B cell (primary cell): ENCODE measurements around the gene HS1BP3. TPM values are rescaled to one million over a fixed set of nuclear protein-coding genes. Genes with fewer than 3 reads are reported as not detected.
A peak's percentile ranks its signal among the peaks of the same experiment; 100 is the strongest.

Experiments used
- ATAC-seq: fragments of 200-7000 bp; cut with Tn5 transposase; one replicate; pipeline ENCODE4 v1.10.0; 2021; ENCODE audit warnings: low read depth, mild to moderate bottlenecking, moderate number of reproducible peaks, moderate library complexity
- CTCF ChIA-PET: fragments of 350-600 bp; sonication (Branson Sonifier 250); formaldehyde crosslinking; loops from one replicate; lab custom pipeline; 2021; ENCODE audit warnings: antibody characterized with exemption, inconsistent platforms; lab: Charles Lee
- POLR2A ChIA-PET: fragments of 350-600 bp; sonication (Branson Sonifier 250); formaldehyde crosslinking; loops from one replicate; lab custom pipeline; 2021; ENCODE audit warnings: antibody characterized with exemption; lab: Charles Lee
- DNase-seq: peaks from one replicate; pipeline ENCODE4 v3.0.0; 2013
- H2AFZ ChIP-seq: 2 replicates; pipeline ENCODE4 v1.6.1; 2012; ENCODE audit warnings: mild to moderate bottlenecking, low read depth, low read length; ENCODE audit not compliant: insufficient read depth, poor library complexity, severe bottlenecking
- H3K27ac ChIP-seq, 2 donors: 1 replicate in 1 of 2; 2 replicates in 1 of 2; pipeline ENCODE4 v1.5.1; 2012 to 2013; ENCODE audit warnings: low read length in 2 of 2, mild to moderate bottlenecking in 2 of 2, moderate library complexity in 1 of 2
- H3K27me3 ChIP-seq, 4 experiments: fragments of 200-600 bp in 1 of 4; sonication (generic) in 1 of 4; replicated peaks in 1 of 4; 1 replicate in 2 of 4; 2 replicates in 2 of 4; pipeline versions ENCODE4 v1.6.1 to v1.7.0; 2013 to 2016; ENCODE audit warnings: low read length in 3 of 4, mild to moderate bottlenecking in 2 of 4, mixed read lengths in 1 of 4, moderate library complexity in 1 of 4; ENCODE audit not compliant: insufficient read depth in 4 of 4, control insufficient read depth in 3 of 4; ENCODE audit errors: control extremely low read depth in 1 of 4
- H3K36me3 ChIP-seq, 2 experiments: replicated peaks in 1 of 2; 1 replicate in 1 of 2; 2 replicates in 1 of 2; pipeline versions ENCODE4 v1.6.1 to v1.7.1; 2013; ENCODE audit warnings: low read length in 1 of 2; ENCODE audit not compliant: insufficient read depth in 2 of 2, control insufficient read depth in 1 of 2; ENCODE audit errors: control extremely low read depth in 1 of 2, extremely low read depth in 1 of 2
- H3K4me1 ChIP-seq, 2 donors: fragments of 200-600 bp in 1 of 2; sonication (generic) in 1 of 2; 1 replicate in 1 of 2; 2 replicates in 1 of 2; pipeline versions ENCODE4 v1.5.1 to v1.6.1; 2013 to 2017; ENCODE audit warnings: low read length in 2 of 2; ENCODE audit not compliant: control insufficient read depth in 2 of 2, insufficient read depth in 2 of 2
- H3K4me2 ChIP-seq: replicated peaks from 2 replicates; pipeline ENCODE3; 2012; ENCODE audit warnings: mild to moderate bottlenecking, low read depth, low read length; ENCODE audit not compliant: poor library complexity, severe bottlenecking
- H3K4me3 ChIP-seq, 5 experiments: fragments of 200-600 bp in 1 of 5; sonication (generic) in 1 of 5; 1 replicate in 3 of 5; 2 replicates in 2 of 5; pipeline versions ENCODE4 v1.5.1 to v1.7.0; 2011 to 2016; ENCODE audit warnings: low read length in 4 of 5, mild to moderate bottlenecking in 4 of 5, low read depth in 2 of 5, control low read depth in 1 of 5, moderate library complexity in 1 of 5; ENCODE audit not compliant: insufficient read depth in 1 of 5; ENCODE audit errors: control extremely low read depth in 1 of 5, extremely low read depth in 1 of 5
- H3K79me2 ChIP-seq: fragments of 200-600 bp; sonication (generic); one replicate; pipeline ENCODE4 v1.6.0; 2016; ENCODE audit warnings: low read length; ENCODE audit not compliant: control insufficient read depth, insufficient read depth
- H3K9ac ChIP-seq: fragments of 200-600 bp; sonication (generic); 2 replicates; pipeline ENCODE4 v1.6.1; 2017; ENCODE audit warnings: mild to moderate bottlenecking, low read length, moderate library complexity
- H3K9me3 ChIP-seq, 3 donors: one replicate each; pipeline versions ENCODE4 v1.6.1 to v1.7.1; 2013; ENCODE audit warnings: low read length in 2 of 3; ENCODE audit not compliant: control insufficient read depth in 2 of 3, insufficient read depth in 1 of 3; ENCODE audit errors: control extremely low read depth in 1 of 3
- H4K20me1 ChIP-seq: 2 replicates; pipeline ENCODE4 v1.6.0; 2012; ENCODE audit warnings: mild to moderate bottlenecking, low read length; ENCODE audit not compliant: insufficient read depth, control insufficient read depth, poor library complexity, severe bottlenecking
- H3K27ac Mint-ChIP-seq: one replicate; pipeline ENCODE4 v1.8.0; 2021; ENCODE audit warnings: mixed read lengths
- H3K27me3 Mint-ChIP-seq: one replicate; pipeline ENCODE4 v1.8.0; 2021; ENCODE audit warnings: mixed read lengths
- H3K4me1 Mint-ChIP-seq: one replicate; pipeline ENCODE4 v1.8.0; 2021; ENCODE audit warnings: mixed read lengths
- H3K4me3 Mint-ChIP-seq: one replicate; pipeline ENCODE4 v1.8.0; 2021; ENCODE audit warnings: mixed read lengths
- H3K9me3 Mint-ChIP-seq: one replicate; pipeline ENCODE4 v1.8.0; 2022; ENCODE audit warnings: mixed read lengths; ENCODE audit not compliant: insufficient read depth
- CTCF ChIP-seq: fragments of 200-600 bp; IDR thresholded peaks from one replicate; pipeline ENCODE4 v1.8.0; 2022; ENCODE audit warnings: antibody characterized with exemption, mild to moderate bottlenecking
- EZH2 ChIP-seq: IDR thresholded peaks from 2 replicates; pipeline ENCODE4 v1.6.1; 2012; ENCODE audit warnings: borderline replicate concordance, low read depth, mild to moderate bottlenecking, moderate library complexity, low read length; ENCODE audit not compliant: insufficient read depth, poor library complexity, severe bottlenecking
- WGBS: methylation state at CpG from one replicate; pipeline ENCODE4 v1.1.5; 2013; ENCODE audit warnings: missing lambda C conversion rate; ENCODE audit not compliant: insufficient coverage; 5-methylcytosine and 5-hydroxymethylcytosine counted together
- intact Hi-C: fragments of 100-400 bp; cut with micrococcal nuclease; formaldehyde crosslinking; loops from one replicate; pipeline ENCODE4 v1.10.0; 2022
- polyA plus RNA-seq: library from polyadenylated mRNA; depleted of rRNA; stranded (reverse); fragments of >200 nt; gene quantifications from 2 replicates; pipeline ENCODE4 v1.2.3, GENCODE V29; 2012
- total RNA-seq, 2 donors: library from RNA; stranded (reverse); fragments of 120-200 nt in 1 of 2; gene quantifications; 1 replicate in 1 of 2; 2 replicates in 1 of 2; pipeline versions ENCODE4 v1.2.3 to v1.2.4, GENCODE V29; 2013 to 2022

HS1BP3 gene
- total and polyA plus RNA-seq, 2 donors (not counting 1 experiment from before 2014, with no cell fraction given), result 27.8 to 28.7 TPM

DNA sequence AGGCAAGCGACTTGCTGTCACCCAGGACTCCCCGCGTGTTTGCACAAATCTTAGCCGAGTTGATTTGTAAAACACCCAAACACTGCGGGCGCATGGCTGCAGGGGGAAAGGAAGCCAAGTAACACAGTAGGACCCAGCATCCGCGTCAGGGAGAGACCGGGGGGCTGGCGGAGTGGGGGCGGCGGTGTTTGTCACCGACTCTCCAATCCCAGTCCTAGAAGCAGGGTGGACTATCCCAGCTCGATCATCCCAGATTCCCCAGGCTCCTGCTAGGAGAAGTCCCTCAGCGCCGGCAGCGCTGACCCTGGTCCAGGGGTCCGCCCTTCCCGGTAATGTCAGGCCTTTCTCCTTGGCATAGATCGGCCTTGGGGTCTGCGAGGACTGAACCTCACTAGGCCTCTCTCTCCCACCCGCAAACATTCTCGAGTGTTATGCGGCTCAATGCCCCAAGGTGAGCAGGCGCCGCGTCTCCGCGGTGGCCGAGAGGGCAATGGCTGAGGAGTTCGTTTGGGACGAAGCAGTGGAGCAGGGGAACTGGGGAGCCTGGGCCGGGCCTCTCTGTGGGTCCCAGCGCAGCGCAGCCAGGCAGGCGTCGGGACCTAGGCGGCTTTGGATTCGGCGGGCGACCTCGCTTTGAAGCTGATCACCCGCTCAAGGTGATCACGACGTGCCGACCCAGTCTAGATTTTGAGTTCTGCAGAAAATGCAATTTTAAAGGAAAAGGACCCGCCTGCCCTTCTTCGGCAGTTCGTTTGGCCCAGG lies 14.5 kb upstream of the HS1BP3 start:
- H3K27me3 ChIP-seq, result peaks cover 0 to 90% (median 23%) of the 10 kb centered on the region in 4 experiments
- peak overlapping the region in 4 of 5 experiments; percentile 54 to 80 (median 62) for H3K4me3 ChIP-seq
- peaks cover 3% of the 10 kb centered on the region for H3K79me2 ChIP-seq
- Mint-ChIP-seq H3K4me1 (peaks cover 37% of the 10 kb centered on the region), H3K27me3 (peaks cover 14% of the 10 kb centered on the region), H3K27ac (peak overlapping the region; percentile 94), H3K4me3 (peak overlapping the region; percentile 95), H3K9me3 (no peaks in the 10 kb centered on the region)
- CTCF ChIA-PET, result interaction anchor here (0.8 to 8.9 kb wide), 12 partner anchors 11 to 299 kb away, joined by 3 to 139 read pairs (median 5); partner anchors contain the start of genes HS1BP3, LDAH and RHOB
- peaks cover 34 to 60% of the 10 kb centered on the region in 2 donors for H3K4me1 ChIP-seq
- H3K9ac ChIP-seq, result peak overlapping the region; percentile 84
- intact Hi-C loops, result loop anchor here (1.0 kb wide), 2 partner anchors 11 to 14 kb away; partner anchors contain the start of gene HS1BP3
- POLR2A ChIA-PET, result interaction anchor here (1.4 to 3.3 kb wide), 4 partner anchors 11 to 218 kb away, joined by 4 to 74 read pairs (median 13); partner anchors contain the start of genes LDAH and RHOB
- ATAC-seq (no peak), DNase-seq (peak; percentile 50)
- peaks cover 0 to 20% (median 0%) of the 10 kb centered on the region in 3 donors for H3K9me3 ChIP-seq
- H3K36me3 ChIP-seq, result peaks cover 0 to 2% of the 10 kb centered on the region in 2 experiments
- no peak overlapping the region for H3K27ac ChIP-seq
- WGBS, result 9% methylated on average over 46 of the region's 49 CpGs
- no peaks in the 10 kb centered on the region for H4K20me1 ChIP-seq
- peak overlapping the region; percentile 93 for H2AFZ ChIP-seq
- peak overlapping the region; percentile 99 for H3K4me2 ChIP-seq
- no peak for TF ChIP-seq EZH2
- no peak for TF ChIP-seq CTCF
